ENCODE results near the gene ANKMY1. TPM values are rescaled to one million over a fixed set of nuclear protein-coding genes. Genes with fewer than 3 reads are reported as not detected.
A peak's percentile ranks its signal among the peaks of the same experiment; 100 is the strongest.

Gene ANKMY1
- total and polyA plus RNA-seq, 2 of the 8 experiments (the other 6 are each of a cell fraction or from before 2014, with no cell fraction given) = 4.5 to 4.8 TPM

- ChIA-PET CTCF (ENCODE audit: partially characterized antibody) (interaction anchor here (1.0 to 2.7 kb wide), 5 partner anchors 12 to 188 kb away, joined by 3 to 13 read pairs (median 4); no protein-coding TSS in a partner anchor), POLR2A (ENCODE audit: partially characterized antibody) (interaction anchor here (1.5 to 2.8 kb wide), 2 partner anchors 19 to 21 kb away, joined by 3 to 12 read pairs; partner anchors contain the start of gene GPC1)
- peak overlapping the region in 1 of 4 experiments; percentile 54; a peak in 2 of 8 replicates for H3K4me3 ChIP-seq (ENCODE audit: extremely low read depth in 1 of 4, insufficient read depth in 2 of 4, low read depth in 3 of 4, low read length in 4 of 4)
- H2BK15ac ChIP-seq (ENCODE audit: low read length) = no peak overlapping the region
- no peak overlapping the region for H4K91ac ChIP-seq (replicated peaks; ENCODE audit: insufficient read length, low read length)
- no peak overlapping the region for H2BK5ac ChIP-seq (ENCODE audit: low read depth, low read length)
- H4K5ac ChIP-seq (ENCODE audit: insufficient read length, low read depth, low read length) = no peak overlapping the region
- no peaks in the 10 kb centered on the region for H3K9me3 ChIP-seq (ENCODE audit: insufficient read depth in 2 of 2, low read depth in 1 of 2, low read length in 1 of 2)
- no peak overlapping the region for H2AK5ac ChIP-seq (ENCODE audit: low read depth, low read length)
- H4K8ac ChIP-seq (ENCODE audit: extremely low read depth, insufficient read depth, low read length) = no peak overlapping the region
- H3K79me1 ChIP-seq (ENCODE audit: low read depth, low read length) = no peaks in the 10 kb centered on the region; the same call in 1 of the 2 replicates
- H3K9ac ChIP-seq (replicated peaks in 1 of 4; ENCODE audit: extremely low read depth in 1 of 4, low read depth in 3 of 4, low read length in 3 of 4) = no peak overlapping the region
- peaks cover 15 to 35% (median 28%) of the 10 kb centered on the region in 4 experiments for H3K27me3 ChIP-seq (replicated peaks in 1 of 4; ENCODE audit: control insufficient read depth in 3 of 4, extremely low read depth in 1 of 4, insufficient read depth in 3 of 4, low read length in 3 of 4)
- H2AFZ ChIP-seq (ENCODE audit: low read length) = no peak overlapping the region
- WGBS, 2 experiments (ENCODE audit: extremely low coverage in 1 of 2, insufficient coverage in 1 of 2, insufficient read length in 1 of 2, insufficient replicate concordance in 2 of 2, low coverage in 1 of 2, low lambda C conversion rate in 2 of 2, missing lambda C conversion rate in 1 of 2) = 27% methylated on average over 7 of the region's 7 CpGs; no CpG with 5 or more reads in 1 of the 2 experiments
- peaks cover 2 to 72% (median 44%) of the 10 kb centered on the region in 4 experiments for H3K4me1 ChIP-seq (replicated peaks in 1 of 4; ENCODE audit: control insufficient read depth in 3 of 4, insufficient read depth in 4 of 4, low read length in 3 of 4)
- no peaks in the 10 kb centered on the region; a peak in 1 of 8 replicates for H3K36me3 ChIP-seq (ENCODE audit: control insufficient read depth in 2 of 4, insufficient read depth in 4 of 4, low read length in 3 of 4)
- DNase-seq (ENCODE audit: low read depth in 1 of 2, low spot score in 2 of 2) = no peak
- H3K23me2 ChIP-seq (ENCODE audit: low read depth, low read length) = peaks cover 7% of the 10 kb centered on the region; the same call in 1 of the 2 replicates
- H3K14ac ChIP-seq (ENCODE audit: insufficient read length) = no peak overlapping the region
- TF ChIP-seq SUZ12 (IDR thresholded peaks at IDR 0.05; ENCODE audit: low read length) (no peak), EZH2 (IDR thresholded peaks at IDR 0.05; ENCODE audit: low read depth, low read length, severe bottlenecking) (no peak), RNF2 (IDR thresholded peaks at IDR 0.05; ENCODE audit: borderline replicate concordance, low read depth, low read length, missing control alignments, poor library complexity, severe bottlenecking) (no peak), SIX5 (IDR thresholded peaks at IDR 0.05; ENCODE audit: low read depth, low read length) (no peak), CTBP2 (IDR thresholded peaks at IDR 0.05; ENCODE audit: borderline replicate concordance, insufficient read depth, insufficient read length, low read length) (no peak), SAP30 (IDR thresholded peaks at IDR 0.05; ENCODE audit: insufficient read depth, insufficient replicate concordance, low read length) (no peak), POU5F1 (IDR thresholded peaks at IDR 0.05; ENCODE audit: low read depth, low read length) (no peak), NRF1 (IDR thresholded peaks at IDR 0.05; ENCODE audit: low read depth, low read length) (no peak), CREB1 (IDR thresholded peaks at IDR 0.05) (no peak)
- peaks cover 38 to 44% of the 10 kb centered on the region in 2 experiments for H4K20me1 ChIP-seq (replicated peaks in 1 of 2; ENCODE audit: control insufficient read depth in 1 of 2, insufficient read depth in 2 of 2, low read length in 2 of 2)
- no peak overlapping the region for H3K23ac ChIP-seq (ENCODE audit: insufficient read length)
- no peak overlapping the region for H3K18ac ChIP-seq (ENCODE audit: extremely low read depth, low read length)
- no peak overlapping the region for H3K27ac ChIP-seq (ENCODE audit: low read depth, low read length)
- H2BK12ac ChIP-seq (ENCODE audit: low read depth, low read length) = no peak overlapping the region
- H2BK20ac ChIP-seq (ENCODE audit: low read length) = no peak overlapping the region
- H3K4me2 ChIP-seq (ENCODE audit: insufficient read depth in 1 of 2, low read depth in 2 of 2, low read length in 2 of 2) = peak overlapping the region; percentile 43 to 71
- no peaks in the 10 kb centered on the region for H3K79me2 ChIP-seq (ENCODE audit: control insufficient read depth in 1 of 2, insufficient read depth in 2 of 2, low read length in 2 of 2)
- no peak for FAIRE-seq
- H2BK120ac ChIP-seq (replicated peaks; ENCODE audit: low read depth, low read length) = no peak overlapping the region
- H3K4ac ChIP-seq (replicated peaks; ENCODE audit: insufficient read length, low read depth, low read length) = no peak overlapping the region
- no peak overlapping the region for H3K56ac ChIP-seq (replicated peaks; ENCODE audit: insufficient read length, low read depth, low read length)
Measured at GRCh38 chr2:240455272-240455646, 102.5 kb downstream of the ANKMY1 start.
